Pons (tissue), 1 donor: ENCODE results near the gene ZNF343.

ENCODE experiments used
- DNase-seq: peaks from one replicate; pipeline ENCODE4 v3.0.0-alpha.2; 2016; ENCODE audit warnings: low spot score

Gene ZNF343

GRCh38 chr20:2470423-2471193 is 38.1 kb downstream of the ZNF343 start, which contains the start of gene SNRPB:
Gene SNRPB (minus strand): TSS chr20:2470789. CDS start chr20:2470690, 99 bp downstream.
- peak; percentile 99 for DNase-seq

GRCh38 chr20:2469991-2470422 is 38.7 kb downstream of the ZNF343 start:
- peak; percentile 37 for DNase-seq

- DNase-seq, result no peak
Measured at GRCh38 chr20:2468581-2469407, 39.9 kb downstream of the ZNF343 start.

- no peak for DNase-seq
Measured at GRCh38 chr20:2467412-2467811, 41.3 kb downstream of the ZNF343 start.

GRCh38 chr20:2465100-2465499 is 43.6 kb downstream of the ZNF343 start:
- no peak for DNase-seq

GRCh38 chr20:2463616-2464365 is 44.9 kb downstream of the ZNF343 start:
- no peak for DNase-seq

GRCh38 chr20:2462484-2462883 is 46.2 kb downstream of the ZNF343 start:
- no peak for DNase-seq

GRCh38 chr20:2460752-2461424 is 47.8 kb downstream of the ZNF343 start:
- no peak for DNase-seq

GRCh38 chr20:2459981-2460751 is 48.5 kb downstream of the ZNF343 start:
- no peak for DNase-seq

- no peak for DNase-seq
Measured at GRCh38 chr20:2458919-2459499, 49.7 kb downstream of the ZNF343 start.

GRCh38 chr20:2455771-2456497 is 52.8 kb downstream of the ZNF343 start:
- DNase-seq, result no peak

- no peak for DNase-seq
Measured at GRCh38 chr20:2453792-2454191, 54.9 kb downstream of the ZNF343 start.

GRCh38 chr20:2451939-2452732 is 56.6 kb downstream of the ZNF343 start:
- peak; percentile 71 for DNase-seq

GRCh38 chr20:2451422-2451821 is 57.3 kb downstream of the ZNF343 start:
- DNase-seq, result no peak

GRCh38 chr20:2449386-2449785 is 59.3 kb downstream of the ZNF343 start:
- DNase-seq, result no peak

GRCh38 chr20:2446845-2447244 is 61.9 kb downstream of the ZNF343 start:
- DNase-seq, result no peak
